Ascending aorta (tissue), 2 donors: ENCODE data around the gene DUS2. TPM values are rescaled to one million over a fixed set of nuclear protein-coding genes. Genes with fewer than 3 reads are reported as not detected.
A peak's percentile ranks its signal among the peaks of the same experiment; 100 is the strongest.

ENCODE experiments used
- DNase-seq, 2 donors: peaks; one replicate each; pipeline ENCODE4 v3.0.0-alpha.2; 2019; ENCODE audit warnings: low spot score in 2 of 2
- H3K27ac ChIP-seq, 2 donors: fragments of 200-600 bp; sonication (generic); one replicate each; pipeline ENCODE4 v1.5.1; 2016 to 2017; ENCODE audit warnings: mild to moderate bottlenecking in 1 of 2
- H3K27me3 ChIP-seq: fragments of 200-600 bp; sonication (generic); one replicate; pipeline ENCODE4 v1.5.1; 2017
- H3K36me3 ChIP-seq, 2 donors: fragments of 200-600 bp; sonication (generic); one replicate each; pipeline ENCODE4 v1.5.1; 2016
- H3K4me1 ChIP-seq, 2 donors: fragments of 200-600 bp; sonication (generic); one replicate each; pipeline ENCODE4 v1.5.1; 2016 to 2017; ENCODE audit warnings: mild to moderate bottlenecking in 1 of 2
- H3K4me3 ChIP-seq, 2 donors: fragments of 200-600 bp; sonication (generic); one replicate each; pipeline ENCODE4 v1.5.1; 2016 to 2017; ENCODE audit warnings: mild to moderate bottlenecking in 1 of 2
- H3K9me3 ChIP-seq, 2 donors: fragments of 200-600 bp; sonication (generic); one replicate each; pipeline ENCODE4 v1.5.1; 2016
- intact Hi-C: fragments of 100-400 bp; cut with DNase I; formaldehyde crosslinking; loops from one replicate; pipeline ENCODE4 v1.15.1; 2023
- total RNA-seq: library from RNA; depleted of rRNA; stranded (reverse); fragments of >200 nt; gene quantifications from one replicate; pipeline ENCODE4 v1.1.0, GENCODE V29; 2016
- TF ChIP-seq, protein P1 (sequence below), 3 experiments: fragments of 200-600 bp in 2 of 3; fragments of 450-650 bp in 1 of 3; sonication (generic) in 2 of 3; IDR thresholded peaks; one replicate each; pipeline ENCODE4 v1.5.1; 2016 to 2019; ENCODE audit warnings: antibody characterized with exemption in 3 of 3, mild to moderate bottlenecking in 1 of 3, moderate library complexity in 1 of 3

Gene DUS2
- total RNA-seq, 1 donor from 2014 or later, result 7.6 TPM

DNA sequence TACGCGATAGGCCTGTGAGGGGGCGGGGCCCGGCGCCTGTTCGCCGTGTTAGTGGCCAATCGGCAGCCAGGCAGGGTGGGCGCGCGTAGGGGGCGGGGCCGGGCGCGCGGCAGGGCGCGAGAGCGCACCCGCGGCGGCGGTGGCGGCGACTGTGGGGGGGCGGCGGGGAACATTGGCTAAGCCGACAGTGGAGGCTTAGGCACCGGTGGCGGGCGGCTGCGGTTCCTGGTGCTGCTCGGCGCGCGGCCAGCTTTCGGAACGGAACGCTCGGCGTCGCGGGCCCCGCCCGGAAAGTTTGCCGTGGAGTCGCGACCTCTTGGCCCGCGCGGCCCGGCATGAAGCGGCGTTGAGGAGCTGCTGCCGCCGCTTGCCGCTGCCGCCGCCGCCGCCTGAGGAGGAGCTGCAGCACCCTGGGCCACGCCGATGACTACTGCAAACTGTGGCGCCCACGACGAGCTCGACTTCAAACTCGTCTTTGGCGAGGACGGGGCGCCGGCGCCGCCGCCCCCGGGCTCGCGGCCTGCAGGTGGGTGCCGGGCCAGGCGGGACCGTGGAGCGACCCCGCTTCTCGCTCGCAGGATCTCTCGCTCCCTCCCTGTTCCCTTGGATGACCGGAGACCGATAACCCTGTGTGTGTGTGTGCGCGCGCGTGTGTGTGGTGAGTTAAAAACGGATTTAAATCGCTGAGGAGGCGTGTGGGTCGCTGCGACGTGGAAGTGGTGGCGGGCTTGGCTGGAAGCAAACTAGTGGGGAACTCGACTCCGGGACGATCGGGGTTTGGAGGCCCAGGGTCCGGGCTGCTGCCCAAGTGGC, 62.4 kb downstream of the DUS2 start, which contains the start of gene NFATC3:
Gene NFATC3, plus strand, starts transcription at position 112 of the 813 bp plus-strand sequence. Its CDS starts 312 bp downstream, at position 424.
- Histone ChIP-seq H3K4me3 (peak within 1 kb of the TSS; percentile 90 to 96), H3K36me3 (no peaks in the 10 kb centered on the region), H3K9me3 (no peaks in the 10 kb centered on the region), H3K4me1 (peaks cover 11 to 21% of the 10 kb centered on the region in 2 donors), H3K27me3 (no peaks in the 10 kb centered on the region), H3K27ac (peak within 1 kb of the TSS; percentile 98 to 99)
- peak; percentile 94 to 99 for DNase-seq
- TF ChIP-seq, protein P1, sequence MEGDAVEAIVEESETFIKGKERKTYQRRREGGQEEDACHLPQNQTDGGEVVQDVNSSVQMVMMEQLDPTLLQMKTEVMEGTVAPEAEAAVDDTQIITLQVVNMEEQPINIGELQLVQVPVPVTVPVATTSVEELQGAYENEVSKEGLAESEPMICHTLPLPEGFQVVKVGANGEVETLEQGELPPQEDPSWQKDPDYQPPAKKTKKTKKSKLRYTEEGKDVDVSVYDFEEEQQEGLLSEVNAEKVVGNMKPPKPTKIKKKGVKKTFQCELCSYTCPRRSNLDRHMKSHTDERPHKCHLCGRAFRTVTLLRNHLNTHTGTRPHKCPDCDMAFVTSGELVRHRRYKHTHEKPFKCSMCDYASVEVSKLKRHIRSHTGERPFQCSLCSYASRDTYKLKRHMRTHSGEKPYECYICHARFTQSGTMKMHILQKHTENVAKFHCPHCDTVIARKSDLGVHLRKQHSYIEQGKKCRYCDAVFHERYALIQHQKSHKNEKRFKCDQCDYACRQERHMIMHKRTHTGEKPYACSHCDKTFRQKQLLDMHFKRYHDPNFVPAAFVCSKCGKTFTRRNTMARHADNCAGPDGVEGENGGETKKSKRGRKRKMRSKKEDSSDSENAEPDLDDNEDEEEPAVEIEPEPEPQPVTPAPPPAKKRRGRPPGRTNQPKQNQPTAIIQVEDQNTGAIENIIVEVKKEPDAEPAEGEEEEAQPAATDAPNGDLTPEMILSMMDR (IDR thresholded peaks at IDR 0.05), result no peak
- intact Hi-C loops, result loop anchor here (2.0 to 10.0 kb wide), 2 partner anchors 151 to 239 kb away; partner anchors contain the start of gene ESRP2

DNA sequence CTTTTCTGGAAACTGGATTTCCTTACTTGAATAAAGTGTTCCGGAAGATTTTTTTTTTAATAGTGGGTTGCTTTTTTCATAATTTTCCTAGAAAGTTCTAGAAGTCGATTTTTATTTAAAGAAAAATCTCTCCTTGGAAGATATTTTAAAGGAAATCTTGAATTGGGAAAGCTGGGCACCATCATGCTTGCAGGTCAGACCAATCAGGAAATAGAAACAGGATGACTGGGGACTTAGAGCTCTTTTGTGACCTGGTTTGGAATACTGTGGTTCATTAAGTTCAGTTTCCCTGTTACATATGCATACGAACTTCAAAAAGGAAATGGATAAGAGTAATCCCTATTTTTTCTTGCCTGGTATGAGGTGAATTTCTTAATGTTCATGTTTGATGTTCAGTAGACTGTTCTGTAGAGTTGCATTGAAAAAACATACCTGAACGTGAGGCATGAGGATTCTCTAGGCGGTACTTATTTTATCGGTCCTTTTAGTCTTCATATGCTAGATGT, 63.3 kb downstream of the DUS2 start:
- H3K27me3 ChIP-seq, result no peaks in the 10 kb centered on the region
- H3K9me3 ChIP-seq, result no peaks in the 10 kb centered on the region
- H3K4me3 ChIP-seq, result peak overlapping the region; percentile 90 to 96
- intact Hi-C loops, result loop anchor here (10.0 kb wide), 1 partner anchor 238 kb away; no protein-coding TSS in a partner anchor
- no peak for DNase-seq
- peak overlapping the region; percentile 87 to 91 for H3K27ac ChIP-seq
- TF ChIP-seq, protein P1 (IDR thresholded peaks at IDR 0.05), result no peak
- H3K36me3 ChIP-seq, result no peaks in the 10 kb centered on the region
- H3K4me1 ChIP-seq, result peaks cover 11 to 26% of the 10 kb centered on the region in 2 donors

DNA sequence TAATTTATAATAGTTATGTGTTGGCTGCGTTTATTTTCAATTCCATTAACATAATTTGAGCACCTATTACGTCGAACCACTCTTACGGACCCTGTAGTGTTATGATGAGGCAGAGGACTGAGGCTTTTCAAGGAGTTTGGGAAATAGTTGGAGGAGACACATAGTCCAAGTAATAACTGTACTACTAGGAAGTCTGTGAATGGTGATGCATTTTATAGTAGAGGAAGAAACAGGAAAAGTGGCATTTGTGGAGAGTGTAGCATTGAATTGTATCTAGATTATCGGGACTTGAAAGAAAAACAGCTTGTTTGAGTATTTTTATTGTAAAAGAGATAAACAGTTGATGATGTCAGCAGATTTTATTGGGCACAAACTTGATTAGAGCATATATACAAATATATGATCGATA, 63.8 kb downstream of the DUS2 start:
- Histone ChIP-seq H3K27ac (peak overlapping the region; percentile 87 to 91), H3K9me3 (no peaks in the 10 kb centered on the region), H3K27me3 (no peaks in the 10 kb centered on the region), H3K36me3 (no peaks in the 10 kb centered on the region), H3K4me3 (peak overlapping the region; percentile 90 to 96), H3K4me1 (peaks cover 14 to 31% of the 10 kb centered on the region in 2 donors)
- TF ChIP-seq, protein P1 (IDR thresholded peaks at IDR 0.05), result no peak
- intact Hi-C loops, result loop anchor here (10.0 kb wide), 1 partner anchor 238 kb away; no protein-coding TSS in a partner anchor
- no peak for DNase-seq

DNA sequence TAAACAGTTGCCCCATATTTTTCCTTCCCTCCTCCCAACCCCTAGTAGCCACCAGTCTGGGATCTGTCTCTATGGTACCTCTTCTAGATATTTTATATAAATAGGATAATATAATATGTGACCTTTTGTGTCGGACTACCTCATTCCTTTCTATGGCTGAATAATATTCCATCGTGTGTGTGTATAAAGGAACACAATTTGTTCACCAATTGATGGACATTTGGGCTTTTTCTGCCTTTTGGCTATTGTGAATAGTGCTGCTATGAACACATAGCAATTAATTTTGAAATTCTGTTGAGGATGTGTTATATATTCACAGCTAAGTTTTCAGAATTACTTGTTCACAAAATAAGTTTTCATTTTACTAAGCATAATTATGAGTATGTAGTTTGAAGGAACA, 64.6 kb downstream of the DUS2 start:
- Histone ChIP-seq H3K4me3 (peak overlapping the region; percentile 90 to 96), H3K4me1 (peaks cover 14 to 37% of the 10 kb centered on the region in 2 donors), H3K27me3 (no peaks in the 10 kb centered on the region), H3K36me3 (no peaks in the 10 kb centered on the region), H3K27ac (peak overlapping the region; percentile 5 to 6), H3K9me3 (no peaks in the 10 kb centered on the region)
- TF ChIP-seq, protein P1 (IDR thresholded peaks at IDR 0.05), result no peak
- intact Hi-C loops, result loop anchor here (10.0 kb wide), 1 partner anchor 237 kb away; no protein-coding TSS in a partner anchor
- DNase-seq, result no peak

DNA sequence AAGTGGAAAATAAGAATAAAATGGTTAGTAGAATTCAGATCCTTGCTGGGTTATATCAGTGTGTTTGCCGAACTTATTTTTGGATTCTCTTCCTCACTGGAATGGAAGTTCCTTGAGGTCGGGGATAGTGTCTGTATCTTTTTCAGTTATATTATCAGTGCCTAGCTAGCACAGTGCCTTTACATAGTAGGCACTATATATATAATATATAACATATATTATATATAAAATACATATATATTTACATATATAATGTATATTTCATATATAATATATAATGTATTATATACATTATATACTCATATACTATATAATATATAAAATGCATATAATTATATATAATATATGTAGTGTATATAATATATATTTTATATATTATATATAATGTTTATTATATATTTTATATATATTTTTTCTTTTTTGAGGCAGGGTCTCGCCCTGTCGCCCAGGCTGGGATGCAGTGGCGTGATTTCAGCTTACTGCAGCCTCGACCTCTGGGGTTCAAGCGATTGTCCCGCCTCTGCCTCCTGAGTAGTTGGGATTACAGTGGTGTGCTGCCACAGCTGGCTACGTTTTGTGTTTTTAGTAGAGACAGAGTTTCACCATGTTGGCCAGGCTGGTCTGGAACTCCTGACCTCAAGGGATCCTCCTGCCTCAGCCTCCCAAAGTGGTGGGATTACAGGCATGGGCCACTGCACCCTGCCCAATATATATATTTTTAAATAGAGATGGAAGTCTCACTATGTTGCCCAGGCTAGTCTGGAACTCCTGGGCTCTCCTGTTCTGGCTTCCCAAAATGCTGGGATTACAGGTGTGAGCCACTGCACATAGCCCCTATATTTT, 65.3 kb downstream of the DUS2 start:
- Histone ChIP-seq H3K36me3 (no peaks in the 10 kb centered on the region), H3K9me3 (no peaks in the 10 kb centered on the region), H3K4me3 (no peak overlapping the region), H3K27ac (peak overlapping the region in 1 of 2 donors; percentile 5), H3K27me3 (no peaks in the 10 kb centered on the region), H3K4me1 (peaks cover 14 to 42% of the 10 kb centered on the region in 2 donors)
- no peak for DNase-seq
- TF ChIP-seq, protein P1 (IDR thresholded peaks at IDR 0.05), result no peak
- intact Hi-C loops, result loop anchor here (10.0 kb wide), 1 partner anchor 236 kb away; no protein-coding TSS in a partner anchor
